IMR-90 (cell line): ENCODE results near the gene PPT2. TPM values are rescaled to one million over a fixed set of nuclear protein-coding genes. Genes with fewer than 3 reads are reported as not detected.
A peak's percentile ranks its signal among the peaks of the same experiment; 100 is the strongest.

Experiments used
- ATAC-seq: fragments of 200-7000 bp; cut with Tn5 transposase; 2 replicates; pipeline ENCODE4 v1.9.1; 2020; ENCODE audit warnings: low read depth, mild to moderate bottlenecking, moderate library complexity
- BruUV-seq: library from RNA; stranded (reverse); fragments of 400-500 nt; replicated peaks from 2 replicates; lab custom pipeline; 2021; lab: Mats Ljungman, UMichigan
- CTCF ChIA-PET: fragments of 300-600 bp; formaldehyde crosslinking; extraction: SDS; loops from one replicate; lab custom pipeline; 2021; ENCODE audit warnings: antibody characterized with exemption; lab: Yijun Ruan, JAX
- POLR2A ChIA-PET: fragments of 300-600 bp; sonication (Branson Sonifier 250); formaldehyde crosslinking; loops from one replicate; lab custom pipeline; 2022; ENCODE audit warnings: antibody characterized with exemption; ENCODE audit not compliant: unreplicated experiment; lab: Charles Lee
- DNase-seq: peaks from one replicate; pipeline ENCODE4 v3.0.0; 2013
- H2AFZ ChIP-seq: replicated peaks from 2 replicates; pipeline ENCODE3; 2013; ENCODE audit warnings: low read length, mild to moderate bottlenecking; ENCODE audit not compliant: poor library complexity
- H2AK5ac ChIP-seq: 2 replicates; pipeline ENCODE4 v1.6.1; 2013; ENCODE audit warnings: low read depth, low read length, inconsistent platforms
- H2AK9ac ChIP-seq: replicated peaks from 2 replicates; pipeline ENCODE3; 2013; ENCODE audit warnings: mild to moderate bottlenecking, low read depth, low read length, moderate library complexity; ENCODE audit not compliant: poor library complexity
- H2BK120ac ChIP-seq: 2 replicates; pipeline ENCODE4 v1.6.1; 2013; ENCODE audit warnings: low read depth, low read length, inconsistent platforms
- H2BK15ac ChIP-seq: 3 replicates; pipeline ENCODE4 v1.6.1; 2013; ENCODE audit warnings: low read depth, low read length, inconsistent platforms
- H2BK20ac ChIP-seq: 2 replicates; pipeline ENCODE4 v1.6.1; 2013; ENCODE audit warnings: low read depth, mild to moderate bottlenecking, inconsistent platforms, low read length, moderate library complexity
- H2BK5ac ChIP-seq: 2 replicates; pipeline ENCODE4 v1.6.1; 2013; ENCODE audit warnings: mild to moderate bottlenecking, low read depth, low read length, inconsistent platforms; ENCODE audit not compliant: poor library complexity, severe bottlenecking
- H3K14ac ChIP-seq: replicated peaks from 2 replicates; pipeline ENCODE4 v1.6.1; 2013; ENCODE audit warnings: low read depth, low read length, inconsistent platforms
- H3K18ac ChIP-seq: 2 replicates; pipeline ENCODE4 v1.6.1; 2013; ENCODE audit warnings: low read depth, low read length, control low read depth
- H3K23ac ChIP-seq: 2 replicates; pipeline ENCODE4 v1.6.1; 2013; ENCODE audit warnings: low read depth, low read length, inconsistent platforms
- H3K27ac ChIP-seq: 2 replicates; pipeline ENCODE4 v1.5.1; 2013; ENCODE audit warnings: mild to moderate bottlenecking, control low read depth, low read length; ENCODE audit not compliant: insufficient read depth
- H3K27me3 ChIP-seq: 2 replicates; pipeline ENCODE4 v1.6.1; 2013; ENCODE audit warnings: low read length; ENCODE audit not compliant: control insufficient read depth, insufficient read depth
- H3K36me3 ChIP-seq: 2 replicates; pipeline ENCODE4 v1.6.1; 2013; ENCODE audit warnings: low read length, mixed read lengths; ENCODE audit not compliant: control insufficient read depth, insufficient read depth
- H3K4ac ChIP-seq: 2 replicates; pipeline ENCODE4 v1.6.1; 2013; ENCODE audit warnings: low read depth, low read length, inconsistent platforms
- H3K4me1 ChIP-seq: 2 replicates; pipeline ENCODE4 v1.6.1; 2013; ENCODE audit warnings: low read length, mixed read lengths; ENCODE audit not compliant: control insufficient read depth, insufficient read depth
- H3K4me2 ChIP-seq: 2 replicates; pipeline ENCODE4 v1.6.1; 2013; ENCODE audit warnings: low read depth, mild to moderate bottlenecking, control low read depth, low read length, moderate library complexity
- H3K4me3 ChIP-seq: 2 replicates; pipeline ENCODE4 v1.5.1; 2013; ENCODE audit warnings: low read depth, mild to moderate bottlenecking, control low read depth, low read length, moderate library complexity; ENCODE audit not compliant: insufficient read depth
- H3K56ac ChIP-seq: 2 replicates; pipeline ENCODE4 v1.6.1; 2013; ENCODE audit warnings: low read length, inconsistent platforms; ENCODE audit not compliant: insufficient read depth; ENCODE audit errors: extremely low read depth
- H3K79me1 ChIP-seq, 2 experiments: 2 replicates each; pipeline ENCODE4 v1.6.1; 2013; ENCODE audit warnings: low read length in 2 of 2, inconsistent platforms in 1 of 2, low read depth in 1 of 2
- H3K9ac ChIP-seq: 2 replicates; pipeline ENCODE4 v1.6.1; 2013; ENCODE audit warnings: low read depth, low read length, control low read depth
- H3K9me1 ChIP-seq: 2 replicates; pipeline ENCODE4 v1.6.1; 2013; ENCODE audit warnings: low read length, inconsistent platforms; ENCODE audit not compliant: insufficient read depth
- H3K9me3 ChIP-seq: 2 replicates; pipeline ENCODE4 v1.6.1; 2013; ENCODE audit warnings: low read length; ENCODE audit not compliant: control insufficient read depth, insufficient read depth
- H4K20me1 ChIP-seq: 2 replicates; pipeline ENCODE4 v1.6.1; 2013; ENCODE audit warnings: low read length, inconsistent platforms; ENCODE audit not compliant: insufficient read depth
- H4K5ac ChIP-seq: 2 replicates; pipeline ENCODE4 v1.6.1; 2013; ENCODE audit warnings: mild to moderate bottlenecking, low read depth, low read length, control low read depth
- H4K8ac ChIP-seq, 2 experiments: 2 replicates each; pipeline ENCODE4 v1.6.1; 2013; ENCODE audit warnings: low read depth in 2 of 2, low read length in 2 of 2, control low read depth in 1 of 2, inconsistent platforms in 1 of 2
- H4K91ac ChIP-seq: 2 replicates; pipeline ENCODE4 v1.6.1; 2013; ENCODE audit warnings: low read depth, low read length, inconsistent platforms; ENCODE audit not compliant: insufficient read depth
- BHLHE40 ChIP-seq: fragments of 150-350 bp; IDR thresholded peaks from 2 replicates; pipeline ENCODE4 v1.6.1; 2016; ENCODE audit warnings: mild to moderate bottlenecking, low read depth, low read length
- CHD1 ChIP-seq: IDR thresholded peaks from 2 replicates; pipeline ENCODE4 v1.6.1; 2012; ENCODE audit warnings: low read depth, low read length, improper control_type of control experiment
- FOS ChIP-seq: fragments of 150-350 bp; IDR thresholded peaks from 2 replicates; pipeline ENCODE4 v1.6.1; 2016; ENCODE audit warnings: low read depth, low read length
- MAFK ChIP-seq: IDR thresholded peaks from 2 replicates; pipeline ENCODE4 v1.6.1; 2012; ENCODE audit warnings: low read depth, low read length, improper control_type of control experiment
- MAZ ChIP-seq: IDR thresholded peaks from 2 replicates; pipeline ENCODE4 v1.6.1; 2012; ENCODE audit warnings: low read depth, mild to moderate bottlenecking, low read length, improper control_type of control experiment, moderate library complexity, borderline replicate concordance
- NFE2L2 ChIP-seq: fragments of 150-350 bp; IDR thresholded peaks from 2 replicates; pipeline ENCODE4 v1.6.1; 2016; ENCODE audit warnings: low read depth, mild to moderate bottlenecking, low read length
- POLR2A ChIP-seq: IDR thresholded peaks from 2 replicates; pipeline ENCODE4 v1.6.1; 2012; ENCODE audit warnings: mild to moderate bottlenecking, low read depth, low read length
- RAD21 ChIP-seq: IDR thresholded peaks from 2 replicates; pipeline ENCODE4 v1.6.1; 2012; ENCODE audit warnings: low read length, improper control_type of control experiment
- RCOR1 ChIP-seq: IDR thresholded peaks from 2 replicates; pipeline ENCODE4 v1.6.1; 2012; ENCODE audit warnings: mild to moderate bottlenecking, low read length, improper control_type of control experiment; ENCODE audit not compliant: insufficient replicate concordance
- RFX5 ChIP-seq: IDR thresholded peaks from 2 replicates; pipeline ENCODE4 v1.8.0; 2012; ENCODE audit warnings: low read depth, mild to moderate bottlenecking, low read length, moderate library complexity
- SMC3 ChIP-seq: fragments of 150-350 bp; IDR thresholded peaks from 2 replicates; pipeline ENCODE4 v1.6.1; 2016; ENCODE audit warnings: low read depth, mild to moderate bottlenecking, antibody characterized with exemption, low read length, moderate library complexity
- WGBS, 2 experiments: methylation state at CpG; one replicate each; pipeline versions ENCODE4 v1.1.5 to v1.1.7; 2013; ENCODE audit warnings: missing lambda C conversion rate in 2 of 2; ENCODE audit not compliant: insufficient read length in 1 of 2; ENCODE audit errors: extremely low coverage in 2 of 2; 5-methylcytosine and 5-hydroxymethylcytosine counted together
- dilution Hi-C: fragments of 300-500 bp; cut with HindIII; formaldehyde crosslinking; loops from one replicate; pipeline ENCODE4 v1.14.3; 2018; ENCODE audit warnings: low sequenced_read_pairs; ENCODE audit not compliant: unreplicated experiment
- in situ Hi-C: fragments of 300-500 bp; cut with MboI; formaldehyde crosslinking; loops from 3 replicates; pipeline ENCODE4 v1.14.3; 2019; ENCODE audit warnings: low sequenced_read_pairs, inconsistent platforms, mixed read lengths
- intact Hi-C: fragments of 100-400 bp; cut with micrococcal nuclease; formaldehyde crosslinking; loops from 2 replicates; pipeline ENCODE4 v1.10.0; 2022
- polyA plus RNA-seq, 3 experiments: library from polyadenylated mRNA; depleted of rRNA; stranded (reverse); fragments of >200 nt; gene quantifications; 2 replicates each; pipeline ENCODE4 v1.2.3, GENCODE V29; 2012; ENCODE audit warnings: low replicate concordance in 1 of 3
- total RNA-seq: library from RNA; depleted of rRNA; stranded (reverse); fragments of >200 nt; gene quantifications from 2 replicates; pipeline ENCODE4 v1.2.3, GENCODE V29; 2012
- TF ChIP-seq, protein P1 (sequence below): fragments of 150-350 bp; IDR thresholded peaks from 2 replicates; pipeline ENCODE4 v1.6.1; 2016; ENCODE audit warnings: low read depth, mild to moderate bottlenecking, low read length, moderate library complexity, borderline replicate concordance
- TF ChIP-seq, protein P2 (sequence below): conservative IDR thresholded peaks from 2 replicates; pipeline ENCODE4 v1.5.1; 2012; ENCODE audit warnings: mild to moderate bottlenecking, low read depth, low read length, improper control_type of control experiment
- TF ChIP-seq, protein P3 (sequence below): fragments of 150-350 bp; IDR thresholded peaks from 2 replicates; pipeline ENCODE4 v1.6.1; 2017; ENCODE audit warnings: mild to moderate bottlenecking, antibody characterized with exemption, low read length, low read depth

The PPT2 gene
- total and polyA plus RNA-seq, 2 of the 4 experiments (the other 2 are of a cell fraction) = 3.2 to 16.2 TPM

DNA sequence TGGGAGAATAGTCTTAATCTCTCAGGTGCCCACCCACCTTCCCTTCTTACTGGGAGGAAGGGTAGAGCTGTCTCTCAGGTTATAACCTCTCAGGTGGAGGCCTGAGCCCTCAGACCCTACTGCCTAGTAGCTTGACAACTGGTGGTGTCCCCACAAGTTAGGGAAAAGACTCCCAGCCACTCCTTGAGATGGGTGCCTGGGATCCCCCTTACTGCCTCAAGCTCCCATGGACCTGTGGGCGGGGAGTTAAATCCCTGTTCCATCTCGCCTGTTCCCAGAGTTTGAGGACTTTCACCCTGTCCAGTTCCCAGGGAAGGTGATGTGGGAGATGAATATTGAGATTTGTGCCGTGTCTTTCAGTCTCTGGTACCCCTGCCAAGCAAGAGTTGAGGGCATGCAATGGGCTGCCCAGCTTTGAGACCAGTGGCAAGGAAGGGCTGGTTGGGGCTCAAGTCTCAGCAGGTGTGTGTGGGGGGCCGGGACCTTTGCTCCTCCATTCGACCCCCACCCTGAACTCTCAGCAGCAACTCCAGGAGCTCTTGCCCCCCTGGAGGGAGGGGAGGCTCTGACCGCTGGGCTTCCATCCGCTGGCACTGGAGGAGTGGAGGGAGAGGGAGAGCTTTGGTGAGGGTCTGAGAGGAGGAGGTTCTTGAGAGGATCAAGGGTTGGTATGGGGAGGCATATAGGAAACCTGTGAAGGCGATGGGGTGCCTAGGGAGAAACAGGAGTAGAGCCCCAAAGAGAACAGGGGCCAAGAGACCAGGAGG is 37.2 kb downstream of the PPT2 start:
- dilution Hi-C loops = no loop called here
- no peak overlapping the region for H3K4me3 ChIP-seq
- H2AFZ ChIP-seq = no peak overlapping the region
- H3K79me1 ChIP-seq = peaks cover 21 to 64% of the 10 kb centered on the region in 2 experiments; a peak in 3 of 4 replicates
- WGBS, 2 experiments = 100% methylated on average over 1 of the region's 8 CpGs; no CpG with 5 or more reads in 1 of the 2 experiments
- H3K27me3 ChIP-seq = no peaks in the 10 kb centered on the region
- H3K9me3 ChIP-seq = no peaks in the 10 kb centered on the region
- peak overlapping the region; percentile 53; the same call in 1 of the 2 replicates for H3K14ac ChIP-seq
- peak overlapping the region; percentile 100 for H2AK9ac ChIP-seq
- peak overlapping the region; percentile 92; the same call in 1 of the 2 replicates for H3K56ac ChIP-seq
- H3K4me1 ChIP-seq = peaks cover 12% of the 10 kb centered on the region
- H3K4ac ChIP-seq = peak overlapping the region; percentile 89
- H2BK5ac ChIP-seq = peak overlapping the region; percentile 75
- peaks cover 18% of the 10 kb centered on the region for H3K36me3 ChIP-seq
- no TSS peak for BruUV-seq
- peak overlapping the region; percentile 85; the same call in 1 of the 3 replicates for H2BK15ac ChIP-seq
- peak overlapping the region; percentile 27 for H4K5ac ChIP-seq
- peak overlapping the region; percentile 89; the same call in 1 of the 2 replicates for H3K4me2 ChIP-seq
- H2BK120ac ChIP-seq = peak overlapping the region; percentile 69
- intact Hi-C loops = no loop called here
- in situ Hi-C loops = loop anchor here (5.0 to 25.0 kb wide), 2 partner anchors 74 to 771 kb away; partner anchors contain the start of genes BRD2 and HLA-DMA
- peak overlapping the region; percentile 93; the same call in 1 of the 2 replicates for H3K9ac ChIP-seq
- peak overlapping the region; percentile 100 for H2AK5ac ChIP-seq
- no peaks in the 10 kb centered on the region for H4K20me1 ChIP-seq
- peak overlapping the region; percentile 58 for H2BK20ac ChIP-seq
- peak overlapping the region; percentile 47 for H4K91ac ChIP-seq
- CTCF ChIA-PET = no interaction called here
- H3K9me1 ChIP-seq = peaks cover 18% of the 10 kb centered on the region
- H3K23ac ChIP-seq = no peak overlapping the region
- no peak for ATAC-seq
- H3K18ac ChIP-seq = peak overlapping the region; percentile 93; the same call in 1 of the 2 replicates
- POLR2A ChIA-PET = interaction anchor here (0.8 kb wide), 1 partner anchor 14 kb away, joined by 3 read pairs; no protein-coding TSS in a partner anchor
- H4K8ac ChIP-seq = peak overlapping the region; percentile 92 to 97
- DNase-seq = no peak
- H3K27ac ChIP-seq = peak overlapping the region; percentile 99
- TF ChIP-seq RFX5 (no peak), BHLHE40 (no peak), RAD21 (no peak), FOS (no peak), RCOR1 (no peak), NFE2L2 (no peak), SMC3 (no peak), CHD1 (no peak), MAFK (no peak), POLR2A (no peak), MAZ (no peak)
- TF ChIP-seq, protein P1, sequence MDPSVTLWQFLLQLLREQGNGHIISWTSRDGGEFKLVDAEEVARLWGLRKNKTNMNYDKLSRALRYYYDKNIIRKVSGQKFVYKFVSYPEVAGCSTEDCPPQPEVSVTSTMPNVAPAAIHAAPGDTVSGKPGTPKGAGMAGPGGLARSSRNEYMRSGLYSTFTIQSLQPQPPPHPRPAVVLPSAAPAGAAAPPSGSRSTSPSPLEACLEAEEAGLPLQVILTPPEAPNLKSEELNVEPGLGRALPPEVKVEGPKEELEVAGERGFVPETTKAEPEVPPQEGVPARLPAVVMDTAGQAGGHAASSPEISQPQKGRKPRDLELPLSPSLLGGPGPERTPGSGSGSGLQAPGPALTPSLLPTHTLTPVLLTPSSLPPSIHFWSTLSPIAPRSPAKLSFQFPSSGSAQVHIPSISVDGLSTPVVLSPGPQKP = no peak
- TF ChIP-seq, protein P2, sequence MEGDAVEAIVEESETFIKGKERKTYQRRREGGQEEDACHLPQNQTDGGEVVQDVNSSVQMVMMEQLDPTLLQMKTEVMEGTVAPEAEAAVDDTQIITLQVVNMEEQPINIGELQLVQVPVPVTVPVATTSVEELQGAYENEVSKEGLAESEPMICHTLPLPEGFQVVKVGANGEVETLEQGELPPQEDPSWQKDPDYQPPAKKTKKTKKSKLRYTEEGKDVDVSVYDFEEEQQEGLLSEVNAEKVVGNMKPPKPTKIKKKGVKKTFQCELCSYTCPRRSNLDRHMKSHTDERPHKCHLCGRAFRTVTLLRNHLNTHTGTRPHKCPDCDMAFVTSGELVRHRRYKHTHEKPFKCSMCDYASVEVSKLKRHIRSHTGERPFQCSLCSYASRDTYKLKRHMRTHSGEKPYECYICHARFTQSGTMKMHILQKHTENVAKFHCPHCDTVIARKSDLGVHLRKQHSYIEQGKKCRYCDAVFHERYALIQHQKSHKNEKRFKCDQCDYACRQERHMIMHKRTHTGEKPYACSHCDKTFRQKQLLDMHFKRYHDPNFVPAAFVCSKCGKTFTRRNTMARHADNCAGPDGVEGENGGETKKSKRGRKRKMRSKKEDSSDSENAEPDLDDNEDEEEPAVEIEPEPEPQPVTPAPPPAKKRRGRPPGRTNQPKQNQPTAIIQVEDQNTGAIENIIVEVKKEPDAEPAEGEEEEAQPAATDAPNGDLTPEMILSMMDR = no peak
- TF ChIP-seq, protein P3, sequence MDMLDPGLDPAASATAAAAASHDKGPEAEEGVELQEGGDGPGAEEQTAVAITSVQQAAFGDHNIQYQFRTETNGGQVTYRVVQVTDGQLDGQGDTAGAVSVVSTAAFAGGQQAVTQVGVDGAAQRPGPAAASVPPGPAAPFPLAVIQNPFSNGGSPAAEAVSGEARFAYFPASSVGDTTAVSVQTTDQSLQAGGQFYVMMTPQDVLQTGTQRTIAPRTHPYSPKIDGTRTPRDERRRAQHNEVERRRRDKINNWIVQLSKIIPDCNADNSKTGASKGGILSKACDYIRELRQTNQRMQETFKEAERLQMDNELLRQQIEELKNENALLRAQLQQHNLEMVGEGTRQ = no peak
